Esophagus muscularis mucosa (tissue), 4 donors: ENCODE results near the gene NFIB. TPM values are rescaled to one million over a fixed set of nuclear protein-coding genes. Genes with fewer than 3 reads are reported as not detected.
A peak's percentile ranks its signal among the peaks of the same experiment; 100 is the strongest.

Experiments
- DNase-seq: peaks from one replicate; pipeline ENCODE4 v3.0.0-alpha.2; 2017; ENCODE audit errors: extremely low spot score
- H3K27ac ChIP-seq, 4 donors: fragments of 200-600 bp; sonication (generic); replicated peaks in 1 of 4; 1 replicate in 3 of 4; 2 replicates in 1 of 4; pipeline ENCODE4 v1.5.1; 2016 to 2019; ENCODE audit warnings: mild to moderate bottlenecking in 1 of 4
- H3K27me3 ChIP-seq, 4 donors: fragments of 200-600 bp; sonication (generic); one replicate each; pipeline versions ENCODE4 v1.5.1 to v1.6.0; 2016 to 2019
- H3K36me3 ChIP-seq, 4 donors: fragments of 200-600 bp; sonication (generic); one replicate each; pipeline ENCODE4 v1.5.1; 2016 to 2019
- H3K4me1 ChIP-seq, 4 donors: fragments of 200-600 bp; sonication (generic); one replicate each; pipeline ENCODE4 v1.5.1; 2016 to 2019
- H3K4me3 ChIP-seq, 4 donors: fragments of 200-600 bp; sonication (generic); 1 replicate in 2 of 4; 2 replicates in 2 of 4; pipeline ENCODE4 v1.5.1; 2016 to 2019; ENCODE audit warnings: mild to moderate bottlenecking in 4 of 4, moderate library complexity in 1 of 4
- H3K9me3 ChIP-seq, 4 donors: fragments of 200-600 bp; sonication (generic); 1 replicate in 3 of 4; 2 replicates in 1 of 4; pipeline ENCODE4 v1.5.1; 2016 to 2019
- EP300 ChIP-seq: sonication (generic); formaldehyde crosslinking; IDR thresholded peaks from one replicate; pipeline ENCODE4 v1.6.1; 2017; ENCODE audit warnings: antibody characterized with exemption
- POLR2A ChIP-seq: fragments of 450-650 bp; IDR thresholded peaks from one replicate; pipeline ENCODE4 v1.6.1; 2017; ENCODE audit warnings: antibody characterized with exemption, moderate library complexity, mild to moderate bottlenecking, low read depth
- POLR2AphosphoS5 ChIP-seq, 2 donors: sonication (generic); formaldehyde crosslinking; IDR thresholded peaks; one replicate each; pipeline ENCODE4 v1.6.1; 2017; ENCODE audit warnings: antibody characterized with exemption in 2 of 2
- WGBS: methylation state at CpG from one replicate; pipeline ENCODE4 v1.1.5; 2018; 5-methylcytosine and 5-hydroxymethylcytosine counted together
- intact Hi-C: fragments of 100-400 bp; cut with DNase I; formaldehyde crosslinking; loops from one replicate; pipeline ENCODE4 v1.15.1; 2023
- total RNA-seq, 4 donors: library from RNA; depleted of rRNA; stranded (reverse); fragments of >200 nt; gene quantifications; one replicate each; pipeline versions ENCODE4 v1.1.0 to v1.2.1, GENCODE V29; 2016
- TF ChIP-seq, protein P1 (sequence below), 3 experiments: fragments of 200-600 bp in 2 of 3; fragments of 450-650 bp in 1 of 3; sonication (generic) in 2 of 3; IDR thresholded peaks; one replicate each; pipeline ENCODE4 v1.5.1; 2017 to 2019; ENCODE audit warnings: antibody characterized with exemption in 3 of 3, mild to moderate bottlenecking in 2 of 3, moderate library complexity in 1 of 3

NFIB gene
- total RNA-seq, 4 donors from 2014 or later = 38.1 to 64.4 (median 55.8) TPM

DNA sequence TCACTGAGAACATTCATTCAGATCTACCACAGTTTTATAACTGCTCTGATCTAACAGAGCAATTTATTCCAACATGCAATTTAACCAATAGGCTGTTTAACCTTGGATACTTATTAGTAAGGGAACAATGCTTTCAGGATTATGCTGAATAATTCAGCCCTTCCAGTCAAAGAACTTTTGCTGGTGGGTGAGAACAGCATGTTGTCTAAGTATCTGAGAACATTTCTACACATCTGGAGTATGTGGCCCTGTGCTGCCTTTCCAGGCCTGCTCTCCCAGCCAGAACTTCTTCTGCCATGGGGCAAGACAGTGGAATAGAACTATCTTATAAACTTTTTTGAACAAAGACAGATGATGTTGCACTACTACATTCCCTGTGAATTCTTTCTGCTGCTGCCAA, 55.8 kb downstream of the NFIB start:
- peaks cover 41 to 66% (median 54%) of the 10 kb centered on the region in 4 donors for H3K4me1 ChIP-seq
- peak overlapping the region; percentile 13 to 73 (median 28) for H3K27ac ChIP-seq
- no peak overlapping the region for H3K4me3 ChIP-seq
- no peaks in the 10 kb centered on the region for H3K27me3 ChIP-seq
- TF ChIP-seq POLR2AphosphoS5 (IDR thresholded peaks at IDR 0.05) = no peak
- TF ChIP-seq POLR2A = no peak
- TF ChIP-seq, protein P1, sequence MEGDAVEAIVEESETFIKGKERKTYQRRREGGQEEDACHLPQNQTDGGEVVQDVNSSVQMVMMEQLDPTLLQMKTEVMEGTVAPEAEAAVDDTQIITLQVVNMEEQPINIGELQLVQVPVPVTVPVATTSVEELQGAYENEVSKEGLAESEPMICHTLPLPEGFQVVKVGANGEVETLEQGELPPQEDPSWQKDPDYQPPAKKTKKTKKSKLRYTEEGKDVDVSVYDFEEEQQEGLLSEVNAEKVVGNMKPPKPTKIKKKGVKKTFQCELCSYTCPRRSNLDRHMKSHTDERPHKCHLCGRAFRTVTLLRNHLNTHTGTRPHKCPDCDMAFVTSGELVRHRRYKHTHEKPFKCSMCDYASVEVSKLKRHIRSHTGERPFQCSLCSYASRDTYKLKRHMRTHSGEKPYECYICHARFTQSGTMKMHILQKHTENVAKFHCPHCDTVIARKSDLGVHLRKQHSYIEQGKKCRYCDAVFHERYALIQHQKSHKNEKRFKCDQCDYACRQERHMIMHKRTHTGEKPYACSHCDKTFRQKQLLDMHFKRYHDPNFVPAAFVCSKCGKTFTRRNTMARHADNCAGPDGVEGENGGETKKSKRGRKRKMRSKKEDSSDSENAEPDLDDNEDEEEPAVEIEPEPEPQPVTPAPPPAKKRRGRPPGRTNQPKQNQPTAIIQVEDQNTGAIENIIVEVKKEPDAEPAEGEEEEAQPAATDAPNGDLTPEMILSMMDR (IDR thresholded peaks at IDR 0.05) = no peak
- TF ChIP-seq EP300 = no peak
- intact Hi-C loops = loop anchor here (5.0 kb wide), 1 partner anchor 49 kb away; no protein-coding TSS in a partner anchor
- no peaks in the 10 kb centered on the region for H3K9me3 ChIP-seq
- no peaks in the 10 kb centered on the region for H3K36me3 ChIP-seq
- no peak for DNase-seq

DNA sequence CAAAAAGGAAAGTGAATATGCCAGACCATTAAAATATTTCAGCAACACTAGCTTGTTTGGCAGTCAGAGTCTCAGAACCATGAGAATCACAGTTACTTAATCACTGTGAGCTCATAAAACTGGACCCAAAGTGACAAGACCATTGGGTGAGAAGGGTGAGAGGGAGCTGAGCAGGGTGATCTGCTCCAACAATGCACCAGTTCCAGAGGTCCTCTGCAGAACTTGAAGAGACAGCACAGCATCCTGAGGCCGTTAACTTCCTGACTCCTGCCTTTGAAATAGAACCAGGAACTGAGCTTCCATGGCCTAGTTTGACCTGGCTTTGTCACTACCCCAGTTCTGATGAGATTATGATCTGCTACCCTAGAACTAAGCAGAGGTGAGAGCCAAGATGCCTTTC, 57.4 kb downstream of the NFIB start:
- WGBS = 17% methylated on average over 1 of the region's 1 CpG
- TF ChIP-seq POLR2AphosphoS5 (IDR thresholded peaks at IDR 0.05) (peak; percentile 9 to 11), POLR2A (no peak)

DNA sequence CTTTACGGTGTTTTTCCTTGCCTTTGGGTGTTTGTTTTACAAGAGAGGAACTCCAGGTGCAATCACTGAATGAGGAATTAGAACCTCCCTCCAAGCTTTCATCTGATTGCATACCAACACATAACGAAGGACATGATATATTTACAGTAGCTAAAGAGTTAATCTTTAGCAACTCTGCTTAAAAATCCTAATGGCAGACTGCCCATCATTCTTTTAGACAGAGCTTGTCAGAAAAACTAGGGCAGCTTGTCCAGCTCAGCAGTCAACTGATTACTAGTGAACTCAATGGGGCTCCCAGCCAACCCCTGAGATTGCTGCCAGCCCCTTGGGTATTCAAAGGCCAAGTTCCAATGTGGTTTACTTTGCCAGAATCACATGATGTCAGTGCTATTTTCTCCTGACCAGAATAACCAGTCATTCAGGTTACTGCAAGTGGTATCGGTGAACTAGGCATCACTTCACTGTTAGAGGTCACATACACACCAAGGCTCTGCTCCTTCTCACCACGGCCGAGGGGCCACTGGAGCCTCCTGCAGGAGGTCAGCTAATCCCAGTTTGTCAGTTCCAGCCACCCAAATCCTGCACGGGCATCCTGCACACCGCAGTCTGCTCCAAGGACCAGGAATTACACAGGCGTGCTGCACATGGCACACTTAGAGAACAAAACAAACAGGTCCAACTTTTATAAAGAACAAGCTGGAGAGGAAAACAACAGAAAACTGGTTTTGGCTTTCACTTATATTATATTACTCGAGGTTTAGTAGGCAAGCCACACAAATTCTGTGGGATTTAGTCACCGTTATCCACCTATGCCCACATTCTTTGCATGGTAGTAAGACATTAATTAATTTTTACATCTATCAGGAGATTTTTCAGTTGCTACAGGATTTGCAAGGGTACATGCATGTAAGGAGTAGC, 62.5 kb downstream of the NFIB start:
- peak overlapping the region; percentile 28 to 60 (median 44) for H3K27ac ChIP-seq

More for the DNA sequence above, 57.4 kb downstream of the NFIB start:
- no peaks in the 10 kb centered on the region for H3K9me3 ChIP-seq
- intact Hi-C loops = loop anchor here (5.0 kb wide), 1 partner anchor 51 kb away; no protein-coding TSS in a partner anchor
- H3K36me3 ChIP-seq = no peaks in the 10 kb centered on the region
- H3K4me1 ChIP-seq = peaks cover 54 to 73% (median 56%) of the 10 kb centered on the region in 4 donors
- H3K27me3 ChIP-seq = no peaks in the 10 kb centered on the region
- H3K4me3 ChIP-seq = no peak overlapping the region
- DNase-seq = no peak
- H3K27ac ChIP-seq = peak overlapping the region; percentile 38 to 73 (median 42)

DNA sequence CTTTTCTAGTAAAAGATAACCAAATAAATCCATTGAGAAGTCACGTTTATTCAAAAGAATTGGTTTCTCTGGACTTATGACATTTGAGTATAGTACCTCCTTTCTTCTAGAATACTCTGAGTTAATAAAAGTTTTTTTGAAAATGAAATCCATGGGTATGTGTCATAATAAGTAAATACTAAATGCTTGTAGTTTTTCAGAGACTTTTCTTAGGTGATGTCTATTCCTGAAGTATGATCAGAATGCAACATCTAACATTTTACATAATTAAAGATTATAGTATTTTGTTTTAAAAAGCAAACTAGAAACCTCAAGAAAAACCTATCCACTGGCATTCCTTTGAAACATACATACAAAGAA, 63.2 kb downstream of the NFIB start:
- WGBS = 83% methylated on average over 1 of the region's 1 CpG
- TF ChIP-seq, protein P1 (IDR thresholded peaks at IDR 0.05) = no peak
- no peak for TF ChIP-seq POLR2AphosphoS5 (IDR thresholded peaks at IDR 0.05)
- TF ChIP-seq POLR2A = no peak
- no peak for TF ChIP-seq EP300
- peaks cover 46 to 60% (median 54%) of the 10 kb centered on the region in 4 donors for H3K4me1 ChIP-seq
- H3K9me3 ChIP-seq = no peaks in the 10 kb centered on the region
- no peak overlapping the region for H3K4me3 ChIP-seq
- intact Hi-C loops = no loop called here
- no peaks in the 10 kb centered on the region for H3K36me3 ChIP-seq
- H3K27ac ChIP-seq = peak overlapping the region in 3 of 4 donors; percentile 28 to 60 (median 53)
- H3K27me3 ChIP-seq = no peaks in the 10 kb centered on the region
- no peak for DNase-seq

More for the DNA sequence above, 62.5 kb downstream of the NFIB start:
- Histone ChIP-seq H3K4me1 (peaks cover 46 to 61% (median 59%) of the 10 kb centered on the region in 4 donors), H3K36me3 (no peaks in the 10 kb centered on the region), H3K4me3 (peak overlapping the region in 3 of 4 donors; percentile 8 to 29 (median 16)), H3K9me3 (no peaks in the 10 kb centered on the region), H3K27me3 (no peaks in the 10 kb centered on the region)
- peak; percentile 94 for DNase-seq
- TF ChIP-seq POLR2A = peak; percentile 9
- no peak for TF ChIP-seq EP300
- peak in 1 of 2 donors; percentile 45 for TF ChIP-seq POLR2AphosphoS5 (IDR thresholded peaks at IDR 0.05)
- TF ChIP-seq, protein P1 (IDR thresholded peaks at IDR 0.05) = no peak
- whole genome bisulfite sequencing = 23% methylated on average over 8 of the region's 10 CpGs
- intact Hi-C loops = no loop called here

DNA sequence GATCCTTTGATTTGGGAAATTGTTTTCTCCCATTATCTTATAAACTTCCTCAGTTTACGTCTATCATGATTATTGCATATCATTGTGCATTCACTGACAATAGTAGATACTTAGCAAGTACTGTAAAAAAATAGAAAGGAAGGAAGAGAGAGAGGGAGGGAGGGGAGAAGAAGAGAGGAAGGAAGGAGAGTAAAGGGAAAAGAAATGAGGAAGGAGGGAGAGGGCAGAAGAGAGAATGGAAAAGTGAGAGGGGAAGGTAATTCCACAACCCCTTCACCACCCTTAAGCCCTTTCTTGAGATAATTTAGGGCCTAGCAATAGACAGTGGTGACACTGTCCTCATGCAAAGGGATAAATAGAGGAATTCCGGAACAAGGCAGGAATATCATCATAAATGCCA, 64.4 kb downstream of the NFIB start:
- intact Hi-C loops = no loop called here
- H3K27me3 ChIP-seq = no peaks in the 10 kb centered on the region

More for the DNA sequence above, 64.4 kb downstream of the NFIB start:
- peaks cover 47 to 65% (median 50%) of the 10 kb centered on the region in 4 donors for H3K4me1 ChIP-seq
- H3K27ac ChIP-seq = no peak overlapping the region
- 86% methylated on average over 2 of the region's 2 CpGs for WGBS
- no peak for DNase-seq
- no peak overlapping the region for H3K4me3 ChIP-seq
- no peaks in the 10 kb centered on the region for H3K9me3 ChIP-seq
- no peaks in the 10 kb centered on the region for H3K36me3 ChIP-seq
- TF ChIP-seq POLR2A (no peak), EP300 (no peak), POLR2AphosphoS5 (IDR thresholded peaks at IDR 0.05) (no peak)
- TF ChIP-seq, protein P1 (IDR thresholded peaks at IDR 0.05) = no peak
